Measurements from ENCODE around the gene MTX1.

Gene MTX1

GRCh38 chr1:155263067-155263466, 54.6 kb downstream of the MTX1 start:
- DNase-seq (ENCODE audit: low read depth, low spot score), result no peak
- H3K27me3 ChIP-seq (ENCODE audit: insufficient read depth, insufficient read length), result no peaks in the 10 kb centered on the region
- H3K9me3 ChIP-seq (ENCODE audit: insufficient read depth, low read length), result no peaks in the 10 kb centered on the region
- no peak overlapping the region for H3K9ac ChIP-seq (ENCODE audit: insufficient read length, low read depth)
- no peak overlapping the region for H3K4me3 ChIP-seq (ENCODE audit: insufficient read length, low read depth)
- no peak for TF ChIP-seq YY1 (IDR thresholded peaks at IDR 0.05; ENCODE audit: insufficient read depth, insufficient read length)
- no peak for TF ChIP-seq ZNF274 (IDR thresholded peaks at IDR 0.05; ENCODE audit: low read depth, low read length)
- no peak for TF ChIP-seq SUZ12 (IDR thresholded peaks at IDR 0.05; ENCODE audit: extremely low read depth, insufficient read depth, insufficient read length)
- H3K36me3 ChIP-seq (ENCODE audit: insufficient read depth, insufficient read length, low read length), result peaks cover 79% of the 10 kb centered on the region
- H3K4me1 ChIP-seq (ENCODE audit: insufficient read depth, insufficient read length), result peaks cover 5% of the 10 kb centered on the region
